Measurements from ENCODE around the gene P2RX3. TPM values are rescaled to one million over a fixed set of nuclear protein-coding genes. Genes with fewer than 3 reads are reported as not detected.
A peak's percentile ranks its signal among the peaks of the same experiment; 100 is the strongest.

Gene P2RX3
- total RNA-seq, 4 donors from 2014 or later: not detected

DNA sequence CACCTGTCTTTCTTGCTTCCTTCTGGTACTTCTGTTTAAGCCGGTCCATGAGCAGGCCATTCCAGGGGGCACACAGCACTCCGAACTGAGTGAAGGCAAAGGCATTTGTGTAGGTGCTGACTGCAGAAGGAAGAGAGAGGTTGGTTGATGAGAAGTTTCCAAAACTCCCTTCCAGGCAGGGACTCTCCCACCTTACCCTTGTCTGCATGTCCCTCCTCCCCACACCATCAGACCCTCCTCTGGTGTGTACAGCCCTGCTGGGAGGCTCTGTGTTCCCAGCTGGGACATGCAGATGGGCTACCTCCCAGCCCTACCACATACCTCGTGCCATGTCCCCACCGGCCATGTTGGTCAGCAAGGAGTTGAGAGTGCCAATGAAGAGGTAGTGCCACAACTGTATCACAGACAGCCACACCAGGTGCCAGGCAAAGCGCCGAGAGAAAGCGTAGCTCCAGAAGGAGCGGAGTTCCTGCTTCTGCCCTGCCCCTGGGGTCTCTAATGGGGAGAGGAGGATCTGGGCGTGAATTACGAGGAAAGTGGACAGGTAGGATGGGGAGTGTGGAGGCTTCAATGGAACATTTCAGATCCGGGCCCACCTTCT, 76.6 kb downstream of the P2RX3 start:
- Histone ChIP-seq H3K4me3 (no peak overlapping the region), H3K36me3 (peaks cover 13 to 100% (median 34%) of the 10 kb centered on the region in 3 donors), H3K27ac (no peak overlapping the region), H3K4me1 (peaks cover 0 to 30% (median 5%) of the 10 kb centered on the region in 3 donors), H3K9me3 (no peaks in the 10 kb centered on the region), H3K27me3 (no peaks in the 10 kb centered on the region)
- DNase-seq: no peak
- 83 to 99% methylated on average over 5 to 7 of the region's 11 CpGs for WGBS, 2 donors
- intact Hi-C loops (cut with DNase I): no loop called here
- TF ChIP-seq POLR2A (IDR thresholded peaks at IDR 0.05) (no peak), CTCF (IDR thresholded peaks at IDR 0.05) (no peak)

- H3K36me3 ChIP-seq: peaks cover 17 to 100% (median 40%) of the 10 kb centered on the region in 3 donors
- H3K9me3 ChIP-seq: no peaks in the 10 kb centered on the region
- peak overlapping the region in 2 of 4 donors; percentile 17 to 37 for H3K27ac ChIP-seq
- 86 to 91% methylated on average over 3 of the region's 3 CpGs for WGBS, 2 donors
- intact Hi-C loops (cut with DNase I): no loop called here
- no peak for DNase-seq
- TF ChIP-seq CTCF (IDR thresholded peaks at IDR 0.05) (no peak), POLR2A (IDR thresholded peaks at IDR 0.05) (no peak)
- H3K27me3 ChIP-seq: no peaks in the 10 kb centered on the region
- peaks cover 3 to 36% (median 6%) of the 10 kb centered on the region in 3 donors for H3K4me1 ChIP-seq
- H3K4me3 ChIP-seq: no peak overlapping the region
Observed at GRCh38 chr11:57416436-57416835, 78.3 kb downstream of the P2RX3 start.

GRCh38 chr11:57417056-57417455, 78.9 kb downstream of the P2RX3 start:
- H3K27me3 ChIP-seq: no peaks in the 10 kb centered on the region
- no peaks in the 10 kb centered on the region for H3K9me3 ChIP-seq
- no peak overlapping the region for H3K4me3 ChIP-seq
- 58 to 89% methylated on average over 4 of the region's 4 CpGs for WGBS, 2 donors
- intact Hi-C loops (cut with DNase I): no loop called here
- TF ChIP-seq CTCF (IDR thresholded peaks at IDR 0.05) (no peak), POLR2A (IDR thresholded peaks at IDR 0.05) (no peak)
- H3K36me3 ChIP-seq: peaks cover 17 to 99% (median 40%) of the 10 kb centered on the region in 3 donors
- DNase-seq: no peak
- H3K27ac ChIP-seq: peak overlapping the region in 2 of 4 donors; percentile 17 to 37
- H3K4me1 ChIP-seq: peaks cover 3 to 42% (median 12%) of the 10 kb centered on the region in 3 donors

DNA sequence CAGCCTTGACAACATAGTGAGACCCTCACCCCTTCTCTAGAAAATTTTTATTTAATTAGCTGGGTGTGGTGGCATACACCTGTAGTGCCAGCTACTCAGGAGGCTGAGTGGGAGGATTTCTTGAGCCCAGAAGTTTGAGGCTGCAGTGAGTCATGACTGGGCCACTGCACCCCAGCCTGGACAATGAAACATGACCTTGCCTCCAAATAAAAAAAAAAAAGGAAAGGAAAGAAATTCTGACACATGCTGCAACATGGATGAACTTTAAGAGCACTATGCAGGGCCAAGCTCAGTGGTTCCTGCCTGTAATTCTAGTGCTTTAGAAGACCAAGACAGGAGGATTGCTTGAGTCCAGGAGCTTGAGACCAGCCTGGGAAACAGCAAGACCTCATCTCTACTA, 80.0 kb downstream of the P2RX3 start:
- TF ChIP-seq POLR2A (IDR thresholded peaks at IDR 0.05) (no peak), CTCF (IDR thresholded peaks at IDR 0.05) (no peak)
- intact Hi-C loops (cut with DNase I): no loop called here
- H3K4me3 ChIP-seq: no peak overlapping the region
- no peak overlapping the region for H3K27ac ChIP-seq
- peaks cover 3 to 45% (median 13%) of the 10 kb centered on the region in 3 donors for H3K4me1 ChIP-seq
- no peaks in the 10 kb centered on the region for H3K9me3 ChIP-seq
- H3K36me3 ChIP-seq: peaks cover 17 to 97% (median 40%) of the 10 kb centered on the region in 3 donors
- no peaks in the 10 kb centered on the region for H3K27me3 ChIP-seq
- no peak for DNase-seq

DNA sequence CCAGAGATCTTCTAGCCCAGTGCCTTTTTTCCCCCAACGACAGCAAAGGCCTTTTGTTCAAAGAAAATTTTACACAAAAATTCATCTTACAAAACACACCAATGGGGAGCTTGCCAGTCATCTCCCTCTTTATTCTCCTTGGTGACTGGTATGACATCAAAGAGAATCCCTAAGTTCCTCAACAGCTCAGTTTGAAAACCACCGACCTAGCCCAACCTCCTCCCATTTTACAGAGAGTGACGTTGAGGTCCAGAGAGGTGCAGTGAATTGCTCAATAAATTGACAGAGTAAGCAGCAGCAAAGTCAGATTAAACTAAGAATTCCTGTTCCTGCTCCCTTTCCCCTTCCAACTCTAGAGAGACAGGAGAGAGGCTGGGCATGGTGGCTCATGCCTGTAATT, 81.0 kb downstream of the P2RX3 start:
- Histone ChIP-seq H3K4me1 (peaks cover 7 to 48% (median 22%) of the 10 kb centered on the region in 3 donors), H3K36me3 (peaks cover 17 to 97% (median 33%) of the 10 kb centered on the region in 3 donors), H3K27me3 (no peaks in the 10 kb centered on the region), H3K9me3 (no peaks in the 10 kb centered on the region), H3K4me3 (no peak overlapping the region), H3K27ac (no peak overlapping the region)
- TF ChIP-seq CTCF (IDR thresholded peaks at IDR 0.05): no peak
- TF ChIP-seq POLR2A (IDR thresholded peaks at IDR 0.05): no peak
- intact Hi-C loops (cut with DNase I): no loop called here
- DNase-seq: no peak
- 86 to 100% methylated on average over 2 of the region's 3 CpGs for WGBS, 2 donors
